Activated naive CD8-positive, alpha-beta T cell treated with anti-CD3 and anti-CD28 coated beads, Interleukin-2, amount 10 ng/mL, durations not matched to agents 7 days and 5 days (primary cell): ENCODE data around the gene TMEM174. TPM values are rescaled to one million over a fixed set of nuclear protein-coding genes. Genes with fewer than 3 reads are reported as not detected.

ENCODE experiments used
- ATAC-seq: fragments of 150-1000 bp; cut with Tn5 transposase; one replicate; pipeline ENCODE4 v1.10.0; 2021; ENCODE audit warnings: low read depth, moderate library complexity
- POLR2A ChIA-PET: fragments of 350-600 bp; sonication (Branson Sonifier 250); formaldehyde crosslinking; loops from one replicate; lab custom pipeline; 2021; ENCODE audit warnings: antibody characterized with exemption; lab: Charles Lee
- DNase-seq: peaks from one replicate; pipeline ENCODE4 v3.0.0; 2021
- H3K27ac Mint-ChIP-seq: one replicate; pipeline ENCODE4 v1.8.0; 2022; ENCODE audit warnings: mild to moderate bottlenecking, mixed read lengths
- H3K27me3 Mint-ChIP-seq: one replicate; pipeline ENCODE4 v1.8.0; 2022; ENCODE audit warnings: mild to moderate bottlenecking, moderate library complexity, mixed read lengths
- H3K36me3 Mint-ChIP-seq: one replicate; pipeline ENCODE4 v1.8.0; 2021; ENCODE audit warnings: mild to moderate bottlenecking, mixed read lengths
- H3K4me1 Mint-ChIP-seq: one replicate; pipeline ENCODE4 v1.8.0; 2021; ENCODE audit warnings: mixed read lengths
- H3K4me3 Mint-ChIP-seq: one replicate; pipeline ENCODE4 v1.8.0; 2022; ENCODE audit warnings: mild to moderate bottlenecking, moderate library complexity, mixed read lengths
- H3K9me3 Mint-ChIP-seq: one replicate; pipeline ENCODE4 v1.8.0; 2021; ENCODE audit warnings: mixed read lengths
- total RNA-seq, 2 experiments: library from RNA; stranded (reverse); gene quantifications; one replicate each; pipeline ENCODE4 v1.2.3, GENCODE V29; 2021

TMEM174 gene
- total RNA-seq, 2 experiments from 2014 or later: not detected

- ATAC-seq (no peak), DNase-seq (no peak)
- Mint-ChIP-seq H3K4me1 (peaks cover 22% of the 10 kb centered on the region), H3K27me3 (peaks cover 88% of the 10 kb centered on the region), H3K4me3 (no peak overlapping the region), H3K36me3 (no peaks in the 10 kb centered on the region), H3K9me3 (no peaks in the 10 kb centered on the region), H3K27ac (no peak overlapping the region)
- POLR2A ChIA-PET: no interaction called here
Measured at GRCh38 chr5:73158313-73158712, 14.7 kb upstream of the TMEM174 start.

GRCh38 chr5:73160239-73160671 is 12.7 kb upstream of the TMEM174 start:
- no peaks in the 10 kb centered on the region for H3K36me3 Mint-ChIP-seq

GRCh38 chr5:73170522-73170921 is 2.5 kb upstream of the TMEM174 start:
- H3K9me3 Mint-ChIP-seq: no peaks in the 10 kb centered on the region
- peaks cover 60% of the 10 kb centered on the region for H3K27me3 Mint-ChIP-seq
- H3K4me1 Mint-ChIP-seq: no peaks in the 10 kb centered on the region
- ATAC-seq: no peak
- DNase-seq: no peak
- no peaks in the 10 kb centered on the region for H3K36me3 Mint-ChIP-seq
- no peak overlapping the region for H3K27ac Mint-ChIP-seq
- H3K4me3 Mint-ChIP-seq: no peak overlapping the region
- POLR2A ChIA-PET: no interaction called here

More at GRCh38 chr5:73160239-73160671, 12.7 kb upstream of the TMEM174 start:
- peaks cover 22% of the 10 kb centered on the region for H3K4me1 Mint-ChIP-seq
- peak overlapping the region; percentile 67 for H3K27ac Mint-ChIP-seq
- ATAC-seq: peak; percentile 78
- H3K27me3 Mint-ChIP-seq: peaks cover 88% of the 10 kb centered on the region
- no peaks in the 10 kb centered on the region for H3K9me3 Mint-ChIP-seq
- peak overlapping the region; percentile 48 for H3K4me3 Mint-ChIP-seq
- POLR2A ChIA-PET: interaction anchor here (1.0 kb wide), 1 partner anchor 339 kb away, joined by 3 read pairs; no protein-coding TSS in a partner anchor
- DNase-seq: no peak

GRCh38 chr5:73171495-73171894 is 1.5 kb upstream of the TMEM174 start:
- no peaks in the 10 kb centered on the region for H3K4me1 Mint-ChIP-seq
- DNase-seq: no peak
- no peak overlapping the region for H3K27ac Mint-ChIP-seq
- no peaks in the 10 kb centered on the region for H3K36me3 Mint-ChIP-seq
- ATAC-seq: no peak
- H3K27me3 Mint-ChIP-seq: peaks cover 57% of the 10 kb centered on the region
- H3K9me3 Mint-ChIP-seq: no peaks in the 10 kb centered on the region
- H3K4me3 Mint-ChIP-seq: no peak overlapping the region
- POLR2A ChIA-PET: no interaction called here

GRCh38 chr5:73174100-73174815 is 1.3 kb downstream of the TMEM174 start:
- H3K27me3 Mint-ChIP-seq: peaks cover 62% of the 10 kb centered on the region
- ATAC-seq (no peak), DNase-seq (no peak)
- POLR2A ChIA-PET: no interaction called here
- no peak overlapping the region for H3K4me3 Mint-ChIP-seq
- H3K9me3 Mint-ChIP-seq: no peaks in the 10 kb centered on the region
- H3K4me1 Mint-ChIP-seq: no peaks in the 10 kb centered on the region
- no peaks in the 10 kb centered on the region for H3K36me3 Mint-ChIP-seq
- H3K27ac Mint-ChIP-seq: no peak overlapping the region

- Mint-ChIP-seq H3K4me3 (no peak overlapping the region), H3K27me3 (peaks cover 61% of the 10 kb centered on the region), H3K36me3 (no peaks in the 10 kb centered on the region), H3K9me3 (no peaks in the 10 kb centered on the region), H3K4me1 (no peaks in the 10 kb centered on the region), H3K27ac (no peak overlapping the region)
- POLR2A ChIA-PET: no interaction called here
- no peak for ATAC-seq
- DNase-seq: no peak
Measured at GRCh38 chr5:73176250-73176649, 3.3 kb downstream of the TMEM174 start.

GRCh38 chr5:73178265-73178664 is 5.3 kb downstream of the TMEM174 start:
- no peak for DNase-seq
- Mint-ChIP-seq H3K9me3 (no peaks in the 10 kb centered on the region), H3K4me1 (no peaks in the 10 kb centered on the region), H3K27ac (no peak overlapping the region), H3K36me3 (no peaks in the 10 kb centered on the region), H3K27me3 (peaks cover 63% of the 10 kb centered on the region), H3K4me3 (no peak overlapping the region)
- POLR2A ChIA-PET: no interaction called here
- no peak for ATAC-seq

GRCh38 chr5:73179730-73180129 is 6.7 kb downstream of the TMEM174 start:
- DNase-seq (no peak), ATAC-seq (no peak)
- peaks cover 1% of the 10 kb centered on the region for H3K9me3 Mint-ChIP-seq
- H3K4me1 Mint-ChIP-seq: no peaks in the 10 kb centered on the region
- POLR2A ChIA-PET: no interaction called here
- H3K36me3 Mint-ChIP-seq: no peaks in the 10 kb centered on the region
- H3K27me3 Mint-ChIP-seq: peaks cover 61% of the 10 kb centered on the region
- no peak overlapping the region for H3K27ac Mint-ChIP-seq
- H3K4me3 Mint-ChIP-seq: no peak overlapping the region

- Mint-ChIP-seq H3K9me3 (peaks cover 2% of the 10 kb centered on the region), H3K36me3 (no peaks in the 10 kb centered on the region), H3K27me3 (peaks cover 57% of the 10 kb centered on the region), H3K27ac (no peak overlapping the region), H3K4me3 (no peak overlapping the region), H3K4me1 (no peaks in the 10 kb centered on the region)
- DNase-seq: no peak
- no peak for ATAC-seq
- POLR2A ChIA-PET: no interaction called here
Measured at GRCh38 chr5:73180566-73180965, 7.6 kb downstream of the TMEM174 start.

GRCh38 chr5:73182307-73182706 is 9.3 kb downstream of the TMEM174 start:
- ATAC-seq: no peak
- Mint-ChIP-seq H3K27ac (no peak overlapping the region), H3K27me3 (peaks cover 57% of the 10 kb centered on the region)

GRCh38 chr5:73183000-73183399 is 10.0 kb downstream of the TMEM174 start:
- ATAC-seq (no peak), DNase-seq (no peak)
- POLR2A ChIA-PET: no interaction called here
- Mint-ChIP-seq H3K9me3 (peaks cover 2% of the 10 kb centered on the region), H3K4me1 (no peaks in the 10 kb centered on the region), H3K4me3 (no peak overlapping the region), H3K36me3 (no peaks in the 10 kb centered on the region), H3K27ac (no peak overlapping the region), H3K27me3 (peaks cover 52% of the 10 kb centered on the region)

More at GRCh38 chr5:73182307-73182706, 9.3 kb downstream of the TMEM174 start:
- POLR2A ChIA-PET: no interaction called here
- no peak for DNase-seq
- H3K4me3 Mint-ChIP-seq: no peak overlapping the region
- H3K9me3 Mint-ChIP-seq: peaks cover 2% of the 10 kb centered on the region
- no peaks in the 10 kb centered on the region for H3K36me3 Mint-ChIP-seq
- no peaks in the 10 kb centered on the region for H3K4me1 Mint-ChIP-seq

- no peak overlapping the region for H3K27ac Mint-ChIP-seq
- peaks cover 50% of the 10 kb centered on the region for H3K27me3 Mint-ChIP-seq
- POLR2A ChIA-PET: no interaction called here
- ATAC-seq (no peak), DNase-seq (no peak)
- H3K4me3 Mint-ChIP-seq: no peak overlapping the region
- H3K4me1 Mint-ChIP-seq: no peaks in the 10 kb centered on the region
- no peaks in the 10 kb centered on the region for H3K36me3 Mint-ChIP-seq
- peaks cover 2% of the 10 kb centered on the region for H3K9me3 Mint-ChIP-seq
Measured at GRCh38 chr5:73183481-73183891, 10.5 kb downstream of the TMEM174 start.

- H3K27me3 Mint-ChIP-seq: peaks cover 40% of the 10 kb centered on the region
- H3K9me3 Mint-ChIP-seq: peaks cover 2% of the 10 kb centered on the region
- H3K4me3 Mint-ChIP-seq: no peak overlapping the region
- DNase-seq (no peak), ATAC-seq (no peak)
- no peak overlapping the region for H3K27ac Mint-ChIP-seq
- no peaks in the 10 kb centered on the region for H3K36me3 Mint-ChIP-seq
- no peaks in the 10 kb centered on the region for H3K4me1 Mint-ChIP-seq
- POLR2A ChIA-PET: no interaction called here
Measured at GRCh38 chr5:73186976-73187375, 14.0 kb downstream of the TMEM174 start.

- no peak overlapping the region for H3K27ac Mint-ChIP-seq
- H3K36me3 Mint-ChIP-seq: no peaks in the 10 kb centered on the region
- DNase-seq (no peak), ATAC-seq (no peak)
- H3K4me1 Mint-ChIP-seq: no peaks in the 10 kb centered on the region
- H3K4me3 Mint-ChIP-seq: no peak overlapping the region
- POLR2A ChIA-PET: no interaction called here
- H3K9me3 Mint-ChIP-seq: peaks cover 2% of the 10 kb centered on the region
- H3K27me3 Mint-ChIP-seq: peaks cover 33% of the 10 kb centered on the region
Measured at GRCh38 chr5:73188764-73189531, 16.0 kb downstream of the TMEM174 start.
